HepG2 (cell line): ENCODE data around the gene IQGAP2. TPM values are rescaled to one million over a fixed set of nuclear protein-coding genes. Genes with fewer than 3 reads are reported as not detected.

Experiments
- GATAD2A ChIP-seq: IDR thresholded peaks from 2 replicates; pipeline ENCODE4 v1.6.1; 2016
- GTF2F1 ChIP-seq: fragments of 150-350 bp; IDR thresholded peaks from 2 replicates; pipeline ENCODE4 v1.6.1; 2014; ENCODE audit warnings: low read length
- HMG20B ChIP-seq: conservative IDR thresholded peaks from 2 replicates; pipeline ENCODE4 v1.6.1; 2016; ENCODE audit warnings: missing genetic modification reagents, missing compliant biosample characterization
- HNF4A ChIP-seq: sonication (generic); formaldehyde crosslinking; IDR thresholded peaks from 2 replicates; pipeline ENCODE4 v1.4.0; 2020; ENCODE audit warnings: missing genetic modification reagents
- HNF4G ChIP-seq, 2 experiments: sonication (generic) in 1 of 2; formaldehyde crosslinking in 1 of 2; IDR thresholded peaks; 2 replicates each; pipeline versions ENCODE4 v1.4.0 to v1.6.1; 2011 to 2020; ENCODE audit warnings: borderline replicate concordance in 2 of 2, low read depth in 2 of 2, mild to moderate bottlenecking in 2 of 2, low read length in 1 of 2, missing genetic modification reagents in 1 of 2, moderate library complexity in 1 of 2
- KMT2A ChIP-seq: sonication (generic); formaldehyde crosslinking; IDR thresholded peaks from 2 replicates; pipeline ENCODE4 v1.4.0; 2020; ENCODE audit warnings: missing genetic modification reagents
- SRY ChIP-seq: sonication (generic); formaldehyde crosslinking; IDR thresholded peaks from 2 replicates; pipeline ENCODE4 v1.8.0; 2022; ENCODE audit warnings: mild to moderate bottlenecking, missing genetic modification reagents
- ZBTB26 ChIP-seq: IDR thresholded peaks from 2 replicates; pipeline ENCODE4 v1.6.1; 2016; ENCODE audit warnings: missing compliant biosample characterization, missing genetic modification reagents, borderline replicate concordance
- ZMYM4 ChIP-seq: sonication (generic); formaldehyde crosslinking; IDR thresholded peaks from 2 replicates; pipeline ENCODE4 v1.8.1; 2023; ENCODE audit warnings: mild to moderate bottlenecking, missing genetic modification reagents
- ZNF256 ChIP-seq: sonication (generic); formaldehyde crosslinking; conservative IDR thresholded peaks from 2 replicates; pipeline ENCODE4 v1.4.0; 2020; ENCODE audit warnings: missing genetic modification reagents
- ZNF510 ChIP-seq: sonication (generic); formaldehyde crosslinking; IDR thresholded peaks from 2 replicates; pipeline ENCODE4 v1.4.0; 2020; ENCODE audit warnings: low read depth, mild to moderate bottlenecking, missing genetic modification reagents
- ZNF652 ChIP-seq: IDR thresholded peaks from 2 replicates; pipeline ENCODE4 v1.6.1; 2016; ENCODE audit warnings: low read depth, borderline replicate concordance
- polyA plus RNA-seq, 8 experiments: library from polyadenylated mRNA; depleted of rRNA in 3 of 8; stranded (reverse) in 7 of 8; unstranded in 1 of 8; fragments of >200 nt; fragmentation: Illumina TruSeq in 4 of 8; extraction: Trizol in 4 of 8; gene quantifications; 2 replicates each; pipeline versions ENCODE4 v1.2.1 to v1.2.3, GENCODE V29; 2011 to 2016; ENCODE audit warnings: low read depth in 4 of 8, missing spikeins in 1 of 8, mixed read lengths in 1 of 8; ENCODE audit not compliant: insufficient read depth in 1 of 8
- total RNA-seq, 5 experiments: library from RNA; depleted of rRNA; stranded (reverse); fragments of >200 nt; fragmentation: Illumina TruSeq; extraction: Trizol; gene quantifications; 2 replicates each; pipeline ENCODE4 v1.2.3, GENCODE V29; 2016; ENCODE audit warnings: low read depth in 1 of 5
- TF ChIP-seq, protein P1 (sequence below): sonication (generic); formaldehyde crosslinking; IDR thresholded peaks from 2 replicates; pipeline ENCODE4 v1.4.0; 2020; ENCODE audit warnings: missing genetic modification reagents
- TF ChIP-seq, protein P2 (sequence below): sonication (generic); formaldehyde crosslinking; IDR thresholded peaks from 2 replicates; pipeline ENCODE4 v1.8.1; 2022; ENCODE audit warnings: low read depth, mild to moderate bottlenecking, missing genetic modification reagents
- TF ChIP-seq, protein P3 (sequence below): fragments of 450-650 bp; IDR thresholded peaks from 2 replicates; pipeline ENCODE4 v1.6.1; 2016
- TF ChIP-seq, protein P4 (sequence below): sonication (generic); formaldehyde crosslinking; IDR thresholded peaks from 2 replicates; pipeline ENCODE4 v1.4.0; 2020; ENCODE audit warnings: missing genetic modification reagents
- TF ChIP-seq, protein P5 (sequence below): sonication (generic); formaldehyde crosslinking; IDR thresholded peaks from 2 replicates; pipeline ENCODE4 v1.4.0; 2020; ENCODE audit warnings: low read depth, mild to moderate bottlenecking, missing genetic modification reagents

The IQGAP2 gene
- total and polyA plus RNA-seq, 2 of the 13 experiments (the other 11 are each of a cell fraction or from before 2014, with no cell fraction given): 35.2 to 83.3 TPM

GRCh38 chr5:76544268-76544926, 141.3 kb downstream of the IQGAP2 start (continued):
- TF ChIP-seq, protein P1, sequence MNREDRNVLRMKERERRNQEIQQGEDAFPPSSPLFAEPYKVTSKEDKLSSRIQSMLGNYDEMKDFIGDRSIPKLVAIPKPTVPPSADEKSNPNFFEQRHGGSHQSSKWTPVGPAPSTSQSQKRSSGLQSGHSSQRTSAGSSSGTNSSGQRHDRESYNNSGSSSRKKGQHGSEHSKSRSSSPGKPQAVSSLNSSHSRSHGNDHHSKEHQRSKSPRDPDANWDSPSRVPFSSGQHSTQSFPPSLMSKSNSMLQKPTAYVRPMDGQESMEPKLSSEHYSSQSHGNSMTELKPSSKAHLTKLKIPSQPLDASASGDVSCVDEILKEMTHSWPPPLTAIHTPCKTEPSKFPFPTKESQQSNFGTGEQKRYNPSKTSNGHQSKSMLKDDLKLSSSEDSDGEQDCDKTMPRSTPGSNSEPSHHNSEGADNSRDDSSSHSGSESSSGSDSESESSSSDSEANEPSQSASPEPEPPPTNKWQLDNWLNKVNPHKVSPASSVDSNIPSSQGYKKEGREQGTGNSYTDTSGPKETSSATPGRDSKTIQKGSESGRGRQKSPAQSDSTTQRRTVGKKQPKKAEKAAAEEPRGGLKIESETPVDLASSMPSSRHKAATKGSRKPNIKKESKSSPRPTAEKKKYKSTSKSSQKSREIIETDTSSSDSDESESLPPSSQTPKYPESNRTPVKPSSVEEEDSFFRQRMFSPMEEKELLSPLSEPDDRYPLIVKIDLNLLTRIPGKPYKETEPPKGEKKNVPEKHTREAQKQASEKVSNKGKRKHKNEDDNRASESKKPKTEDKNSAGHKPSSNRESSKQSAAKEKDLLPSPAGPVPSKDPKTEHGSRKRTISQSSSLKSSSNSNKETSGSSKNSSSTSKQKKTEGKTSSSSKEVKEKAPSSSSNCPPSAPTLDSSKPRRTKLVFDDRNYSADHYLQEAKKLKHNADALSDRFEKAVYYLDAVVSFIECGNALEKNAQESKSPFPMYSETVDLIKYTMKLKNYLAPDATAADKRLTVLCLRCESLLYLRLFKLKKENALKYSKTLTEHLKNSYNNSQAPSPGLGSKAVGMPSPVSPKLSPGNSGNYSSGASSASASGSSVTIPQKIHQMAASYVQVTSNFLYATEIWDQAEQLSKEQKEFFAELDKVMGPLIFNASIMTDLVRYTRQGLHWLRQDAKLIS (CRISPR knock-in tag): no peak
- TF ChIP-seq ZNF652 (CRISPR knock-in tag) (0 out of 2 replicates have a peak, but pooled peaks have one; percentile 19), ZMYM4 (CRISPR knock-in tag) (0 out of 2 replicates have a peak, but pooled peaks have one; percentile 23), ZNF256 (CRISPR knock-in tag) (no peak), KMT2A (peak; percentile 55; the same call in 1 of the 2 replicates), ZNF510 (no peak), ZBTB26 (CRISPR knock-in tag) (no peak), HNF4A (CRISPR knock-in tag) (peak; percentile 1; the same call in 1 of the 2 replicates), GTF2F1 (no peak), HMG20B (CRISPR knock-in tag) (no peak), SRY (CRISPR knock-in tag) (no peak), HNF4G (IDR thresholded peaks at IDR 0.05; ENCODE audit: borderline replicate concordance, low read depth, low read length) (no peak), HNF4G (CRISPR knock-in tag; IDR thresholded peaks at IDR 0.05; ENCODE audit: borderline replicate concordance, low read depth) (no peak), GATAD2A (CRISPR knock-in tag) (peak; percentile 36; the same call in 1 of the 2 replicates)
- TF ChIP-seq, protein P2, sequence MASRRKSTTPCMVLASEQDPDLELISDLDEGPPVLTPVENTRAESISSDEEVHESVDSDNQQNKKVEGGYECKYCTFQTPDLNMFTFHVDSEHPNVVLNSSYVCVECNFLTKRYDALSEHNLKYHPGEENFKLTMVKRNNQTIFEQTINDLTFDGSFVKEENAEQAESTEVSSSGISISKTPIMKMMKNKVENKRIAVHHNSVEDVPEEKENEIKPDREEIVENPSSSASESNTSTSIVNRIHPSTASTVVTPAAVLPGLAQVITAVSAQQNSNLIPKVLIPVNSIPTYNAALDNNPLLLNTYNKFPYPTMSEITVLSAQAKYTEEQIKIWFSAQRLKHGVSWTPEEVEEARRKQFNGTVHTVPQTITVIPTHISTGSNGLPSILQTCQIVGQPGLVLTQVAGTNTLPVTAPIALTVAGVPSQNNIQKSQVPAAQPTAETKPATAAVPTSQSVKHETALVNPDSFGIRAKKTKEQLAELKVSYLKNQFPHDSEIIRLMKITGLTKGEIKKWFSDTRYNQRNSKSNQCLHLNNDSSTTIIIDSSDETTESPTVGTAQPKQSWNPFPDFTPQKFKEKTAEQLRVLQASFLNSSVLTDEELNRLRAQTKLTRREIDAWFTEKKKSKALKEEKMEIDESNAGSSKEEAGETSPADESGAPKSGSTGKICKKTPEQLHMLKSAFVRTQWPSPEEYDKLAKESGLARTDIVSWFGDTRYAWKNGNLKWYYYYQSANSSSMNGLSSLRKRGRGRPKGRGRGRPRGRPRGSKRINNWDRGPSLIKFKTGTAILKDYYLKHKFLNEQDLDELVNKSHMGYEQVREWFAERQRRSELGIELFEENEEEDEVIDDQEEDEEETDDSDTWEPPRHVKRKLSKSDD (CRISPR knock-in tag): no peak
- TF ChIP-seq, protein P3, sequence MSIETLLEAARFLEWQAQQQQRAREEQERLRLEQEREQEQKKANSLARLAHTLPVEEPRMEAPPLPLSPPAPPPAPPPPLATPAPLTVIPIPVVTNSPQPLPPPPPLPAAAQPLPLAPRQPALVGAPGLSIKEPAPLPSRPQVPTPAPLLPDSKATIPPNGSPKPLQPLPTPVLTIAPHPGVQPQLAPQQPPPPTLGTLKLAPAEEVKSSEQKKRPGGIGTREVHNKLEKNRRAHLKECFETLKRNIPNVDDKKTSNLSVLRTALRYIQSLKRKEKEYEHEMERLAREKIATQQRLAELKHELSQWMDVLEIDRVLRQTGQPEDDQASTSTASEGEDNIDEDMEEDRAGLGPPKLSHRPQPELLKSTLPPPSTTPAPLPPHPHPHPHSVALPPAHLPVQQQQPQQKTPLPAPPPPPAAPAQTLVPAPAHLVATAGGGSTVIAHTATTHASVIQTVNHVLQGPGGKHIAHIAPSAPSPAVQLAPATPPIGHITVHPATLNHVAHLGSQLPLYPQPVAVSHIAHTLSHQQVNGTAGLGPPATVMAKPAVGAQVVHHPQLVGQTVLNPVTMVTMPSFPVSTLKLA: no peak
- TF ChIP-seq, protein P4, sequence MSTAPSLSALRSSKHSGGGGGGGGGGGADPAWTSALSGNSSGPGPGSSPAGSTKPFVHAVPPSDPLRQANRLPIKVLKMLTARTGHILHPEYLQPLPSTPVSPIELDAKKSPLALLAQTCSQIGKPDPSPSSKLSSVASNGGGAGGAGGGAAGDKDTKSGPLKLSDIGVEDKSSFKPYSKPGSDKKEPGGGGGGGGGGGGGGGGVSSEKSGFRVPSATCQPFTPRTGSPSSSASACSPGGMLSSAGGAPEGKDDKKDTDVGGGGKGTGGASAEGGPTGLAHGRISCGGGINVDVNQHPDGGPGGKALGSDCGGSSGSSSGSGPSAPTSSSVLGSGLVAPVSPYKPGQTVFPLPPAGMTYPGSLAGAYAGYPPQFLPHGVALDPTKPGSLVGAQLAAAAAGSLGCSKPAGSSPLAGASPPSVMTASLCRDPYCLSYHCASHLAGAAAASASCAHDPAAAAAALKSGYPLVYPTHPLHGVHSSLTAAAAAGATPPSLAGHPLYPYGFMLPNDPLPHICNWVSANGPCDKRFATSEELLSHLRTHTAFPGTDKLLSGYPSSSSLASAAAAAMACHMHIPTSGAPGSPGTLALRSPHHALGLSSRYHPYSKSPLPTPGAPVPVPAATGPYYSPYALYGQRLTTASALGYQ (CRISPR knock-in tag): no peak
- TF ChIP-seq, protein P5, sequence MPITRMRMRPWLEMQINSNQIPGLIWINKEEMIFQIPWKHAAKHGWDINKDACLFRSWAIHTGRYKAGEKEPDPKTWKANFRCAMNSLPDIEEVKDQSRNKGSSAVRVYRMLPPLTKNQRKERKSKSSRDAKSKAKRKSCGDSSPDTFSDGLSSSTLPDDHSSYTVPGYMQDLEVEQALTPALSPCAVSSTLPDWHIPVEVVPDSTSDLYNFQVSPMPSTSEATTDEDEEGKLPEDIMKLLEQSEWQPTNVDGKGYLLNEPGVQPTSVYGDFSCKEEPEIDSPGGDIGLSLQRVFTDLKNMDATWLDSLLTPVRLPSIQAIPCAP (CRISPR knock-in tag): no peak
